C4-2B (cell line): ENCODE data around the gene C10orf95.

Experiments used
- CTCF ChIP-seq: fragments of 450-650 bp; conservative IDR thresholded peaks from 2 replicates; pipeline ENCODE4 v1.5.1; 2017; ENCODE audit warnings: mild to moderate bottlenecking
- ZFX ChIP-seq: fragments of 450-650 bp; IDR thresholded peaks from 2 replicates; pipeline ENCODE4 v1.6.1; 2017

- TF ChIP-seq CTCF (no peak), ZFX (no peak)
Measured at GRCh38 chr10:102413053-102413705, 38.2 kb downstream of the C10orf95 start.
